ENCODE data around the gene PAPSS2. TPM values are rescaled to one million over a fixed set of nuclear protein-coding genes. Genes with fewer than 3 reads are reported as not detected.
A peak's percentile ranks its signal among the peaks of the same experiment; 100 is the strongest.

Gene PAPSS2
- total RNA-seq, 4 donors from 2014 or later = 25.5 to 32.1 (median 28.8) TPM

GRCh38 chr10:87660484-87661133, 931 bp downstream of the PAPSS2 start:
- H3K4me3 ChIP-seq (replicated peaks in 1 of 3) = peak overlapping the region; percentile 70 to 96 (median 78)
- TF ChIP-seq POLR2A (IDR thresholded peaks at IDR 0.05) = no peak
- TF ChIP-seq CTCF (IDR thresholded peaks at IDR 0.05) = no peak
- intact Hi-C loops (cut with DNase I) = no loop called here
- 28 to 30% methylated on average over 12 of the region's 12 CpGs for WGBS, 2 donors
- H3K9me3 ChIP-seq = no peaks in the 10 kb centered on the region
- peak overlapping the region in 2 of 3 donors; percentile 75 to 83 for H3K27ac ChIP-seq
- peak; percentile 18 to 32 for DNase-seq
- no peaks in the 10 kb centered on the region for H3K36me3 ChIP-seq
- H3K27me3 ChIP-seq = no peaks in the 10 kb centered on the region
- H3K4me1 ChIP-seq = peaks cover 0 to 19% of the 10 kb centered on the region in 2 donors

GRCh38 chr10:87661861-87662785, 2.4 kb downstream of the PAPSS2 start:
- Histone ChIP-seq H3K36me3 (no peaks in the 10 kb centered on the region), H3K27ac (no peak overlapping the region), H3K27me3 (no peaks in the 10 kb centered on the region), H3K9me3 (no peaks in the 10 kb centered on the region), H3K4me1 (peaks cover 0 to 16% of the 10 kb centered on the region in 2 donors), H3K4me3 (replicated peaks in 1 of 3) (no peak overlapping the region)
- intact Hi-C loops (cut with DNase I) = no loop called here
- WGBS, 2 donors = 98% methylated on average over 6 of the region's 6 CpGs
- no peak for TF ChIP-seq POLR2A (IDR thresholded peaks at IDR 0.05)
- TF ChIP-seq CTCF (IDR thresholded peaks at IDR 0.05) = no peak
- DNase-seq = no peak

GRCh38 chr10:87664276-87664701, 4.6 kb downstream of the PAPSS2 start:
- Histone ChIP-seq H3K27me3 (no peaks in the 10 kb centered on the region), H3K4me1 (peaks cover 0 to under 1% of the 10 kb centered on the region in 2 donors), H3K27ac (no peak overlapping the region), H3K36me3 (no peaks in the 10 kb centered on the region), H3K4me3 (replicated peaks in 1 of 3) (no peak overlapping the region), H3K9me3 (no peaks in the 10 kb centered on the region)
- TF ChIP-seq POLR2A (IDR thresholded peaks at IDR 0.05) = no peak
- no peak for TF ChIP-seq CTCF (IDR thresholded peaks at IDR 0.05)
- 94 to 99% methylated on average over 2 of the region's 2 CpGs for WGBS, 2 donors
- intact Hi-C loops (cut with DNase I) = no loop called here
- no peak for DNase-seq

- Histone ChIP-seq H3K27me3 (no peaks in the 10 kb centered on the region), H3K27ac (no peak overlapping the region), H3K36me3 (no peaks in the 10 kb centered on the region), H3K9me3 (no peaks in the 10 kb centered on the region), H3K4me3 (replicated peaks in 1 of 3) (no peak overlapping the region), H3K4me1 (no peaks in the 10 kb centered on the region)
- TF ChIP-seq CTCF (IDR thresholded peaks at IDR 0.05) = no peak
- no peak for TF ChIP-seq POLR2A (IDR thresholded peaks at IDR 0.05)
- 86 to 93% methylated on average over 2 of the region's 2 CpGs for WGBS, 2 donors
- DNase-seq = no peak
- intact Hi-C loops (cut with DNase I) = no loop called here
These were observed 7.8 kb downstream of the PAPSS2 start for GRCh38 chr10:87667493-87667892.
